RWPE2 (cell line): Measurements from ENCODE around the gene JPH4.

Experiments used
- ATAC-seq: fragments of 200-7000 bp; cut with Tn5 transposase; 3 replicates; pipeline ENCODE4 v1.9.1; 2021; ENCODE audit warnings: low read depth
- DNase-seq: peaks from one replicate; pipeline ENCODE4 v3.0.0-alpha.2; 2020; ENCODE audit warnings: low spot score
- H3K27ac ChIP-seq: fragments of 450-650 bp; 2 replicates; pipeline ENCODE4 v1.5.1; 2017; ENCODE audit warnings: mild to moderate bottlenecking; ENCODE audit not compliant: poor library complexity, severe bottlenecking
- H3K27me3 ChIP-seq: fragments of 250-450 bp; sonication (Bioruptor Pico); 2 replicates; pipeline ENCODE4 v1.5.1; 2021; ENCODE audit warnings: mild to moderate bottlenecking, moderate library complexity; ENCODE audit not compliant: insufficient read depth, poor library complexity, severe bottlenecking
- H3K36me3 ChIP-seq: fragments of 250-450 bp; sonication (Bioruptor Pico); 2 replicates; pipeline ENCODE4 v1.5.1; 2020; ENCODE audit warnings: low read depth, mild to moderate bottlenecking, moderate library complexity
- H3K4me1 ChIP-seq: fragments of 250-450 bp; sonication (Bioruptor Pico); 2 replicates; pipeline ENCODE4 v1.5.1; 2021; ENCODE audit warnings: mild to moderate bottlenecking, moderate library complexity; ENCODE audit not compliant: insufficient read depth, poor library complexity, severe bottlenecking
- H3K4me3 ChIP-seq: fragments of 250-450 bp; sonication (Bioruptor Pico); 2 replicates; pipeline ENCODE4 v1.5.1; 2021; ENCODE audit warnings: mild to moderate bottlenecking, moderate library complexity; ENCODE audit not compliant: severe bottlenecking
- H3K9me3 ChIP-seq: fragments of 250-450 bp; sonication (Bioruptor Pico); 2 replicates; pipeline ENCODE4 v1.5.1; 2021; ENCODE audit warnings: mild to moderate bottlenecking, moderate library complexity; ENCODE audit not compliant: severe bottlenecking
- TF ChIP-seq, protein P1 (sequence below): fragments of 450-650 bp; IDR thresholded peaks from one replicate; pipeline ENCODE4 v1.5.1; 2017; ENCODE audit warnings: mild to moderate bottlenecking, moderate library complexity; ENCODE audit not compliant: poor library complexity, severe bottlenecking

Gene JPH4

GRCh38 chr14:23550812-23551265, 27.8 kb downstream of the JPH4 start:
- Histone ChIP-seq H3K36me3 (no peaks in the 10 kb centered on the region), H3K27ac (no peak overlapping the region), H3K4me3 (peak overlapping the region; percentile 49), H3K9me3 (no peaks in the 10 kb centered on the region), H3K27me3 (peaks cover 5% of the 10 kb centered on the region), H3K4me1 (no peaks in the 10 kb centered on the region)
- TF ChIP-seq, protein P1, sequence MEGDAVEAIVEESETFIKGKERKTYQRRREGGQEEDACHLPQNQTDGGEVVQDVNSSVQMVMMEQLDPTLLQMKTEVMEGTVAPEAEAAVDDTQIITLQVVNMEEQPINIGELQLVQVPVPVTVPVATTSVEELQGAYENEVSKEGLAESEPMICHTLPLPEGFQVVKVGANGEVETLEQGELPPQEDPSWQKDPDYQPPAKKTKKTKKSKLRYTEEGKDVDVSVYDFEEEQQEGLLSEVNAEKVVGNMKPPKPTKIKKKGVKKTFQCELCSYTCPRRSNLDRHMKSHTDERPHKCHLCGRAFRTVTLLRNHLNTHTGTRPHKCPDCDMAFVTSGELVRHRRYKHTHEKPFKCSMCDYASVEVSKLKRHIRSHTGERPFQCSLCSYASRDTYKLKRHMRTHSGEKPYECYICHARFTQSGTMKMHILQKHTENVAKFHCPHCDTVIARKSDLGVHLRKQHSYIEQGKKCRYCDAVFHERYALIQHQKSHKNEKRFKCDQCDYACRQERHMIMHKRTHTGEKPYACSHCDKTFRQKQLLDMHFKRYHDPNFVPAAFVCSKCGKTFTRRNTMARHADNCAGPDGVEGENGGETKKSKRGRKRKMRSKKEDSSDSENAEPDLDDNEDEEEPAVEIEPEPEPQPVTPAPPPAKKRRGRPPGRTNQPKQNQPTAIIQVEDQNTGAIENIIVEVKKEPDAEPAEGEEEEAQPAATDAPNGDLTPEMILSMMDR: no peak
- ATAC-seq (peak; percentile 21), DNase-seq (no peak)

- no peaks in the 10 kb centered on the region for H3K9me3 ChIP-seq
- DNase-seq: no peak
- TF ChIP-seq, protein P1: no peak
- H3K36me3 ChIP-seq: no peaks in the 10 kb centered on the region
- H3K4me1 ChIP-seq: no peaks in the 10 kb centered on the region
- peaks cover 5% of the 10 kb centered on the region for H3K27me3 ChIP-seq
- ATAC-seq: no peak
- H3K4me3 ChIP-seq: peak overlapping the region; percentile 49
- H3K27ac ChIP-seq: no peak overlapping the region
These were observed 28.3 kb downstream of the JPH4 start for GRCh38 chr14:23550131-23550811.

- Histone ChIP-seq H3K4me3 (no peak overlapping the region), H3K36me3 (no peaks in the 10 kb centered on the region), H3K27ac (no peak overlapping the region), H3K4me1 (no peaks in the 10 kb centered on the region), H3K9me3 (no peaks in the 10 kb centered on the region), H3K27me3 (peaks cover 5% of the 10 kb centered on the region)
- ATAC-seq: no peak
- TF ChIP-seq, protein P1: no peak
- no peak for DNase-seq
These were observed 30.0 kb downstream of the JPH4 start for GRCh38 chr14:23548351-23549318.

DNA sequence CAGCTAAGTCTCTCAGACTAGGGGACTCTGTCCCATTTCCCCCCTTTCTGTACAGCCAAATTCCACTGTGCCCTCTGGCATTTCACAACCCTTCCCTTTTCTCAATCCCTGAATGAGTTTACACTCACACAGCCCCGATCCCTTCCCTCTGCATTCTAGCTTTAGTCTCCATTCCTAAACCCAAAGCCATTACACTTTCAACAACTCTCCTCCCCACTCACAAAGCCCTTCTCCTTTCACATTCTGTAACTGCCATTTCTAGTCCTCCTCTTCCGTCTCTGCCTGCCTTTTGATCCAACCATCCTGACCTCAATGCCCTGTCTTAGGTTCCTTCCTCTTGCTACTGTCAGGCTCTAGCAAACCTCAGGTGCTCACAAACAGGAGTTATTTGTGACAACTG, 30.7 kb downstream of the JPH4 start:
- Histone ChIP-seq H3K4me1 (no peaks in the 10 kb centered on the region), H3K27ac (no peak overlapping the region)

More for the DNA sequence above, 30.7 kb downstream of the JPH4 start:
- Histone ChIP-seq H3K27me3 (peaks cover 5% of the 10 kb centered on the region), H3K4me3 (no peak overlapping the region), H3K9me3 (no peaks in the 10 kb centered on the region), H3K36me3 (no peaks in the 10 kb centered on the region)
- DNase-seq (no peak), ATAC-seq (no peak)
- TF ChIP-seq, protein P1: no peak
